OCI-LY3 (cell line): ENCODE results near the gene CMTM1.

Source experiments
- H2AFZ ChIP-seq: fragments of 200-600, 300-600 bp; shearing (Covaris generic); 2 replicates; pipeline ENCODE4 v1.6.0; 2014; ENCODE audit warnings: antibody characterized with exemption, low read depth, low read length
- H3K27ac ChIP-seq: fragments of 200-600, 300-600 bp; sonication (generic); 2 replicates; pipeline ENCODE4 v1.5.1; 2014; ENCODE audit warnings: mild to moderate bottlenecking, low read length, moderate library complexity, mixed read lengths
- H3K27me3 ChIP-seq: fragments of 200-600, 300-600 bp; sonication (generic); 2 replicates; pipeline ENCODE4 v1.6.1; 2014; ENCODE audit warnings: low read depth, low read length, mixed read lengths
- H3K36me3 ChIP-seq: fragments of 200-600, 300-600 bp; sonication (generic); replicated peaks from 2 replicates; pipeline ENCODE3; 2014; ENCODE audit warnings: low read depth, low read length, mixed read lengths
- H3K4me1 ChIP-seq: fragments of 300-600, 200-600 bp; sonication (generic); 2 replicates; pipeline ENCODE4 v1.6.1; 2014; ENCODE audit warnings: low read length, mixed read lengths
- H3K4me2 ChIP-seq: fragments of 200-600, 300-600 bp; sonication (generic); 2 replicates; pipeline ENCODE4 v1.6.1; 2014; ENCODE audit warnings: low read length, mixed read lengths
- H3K4me3 ChIP-seq: fragments of 300-600, 200-600 bp; sonication (generic); 2 replicates; pipeline ENCODE4 v1.5.1; 2014; ENCODE audit warnings: antibody characterized with exemption, mild to moderate bottlenecking, low read length, moderate library complexity
- H3K79me2 ChIP-seq: fragments of 300-600, 200-600 bp; shearing (Covaris generic); 2 replicates; pipeline ENCODE4 v1.6.1; 2014; ENCODE audit warnings: mild to moderate bottlenecking, low read length, mixed read lengths
- H3K9ac ChIP-seq: fragments of 300-600, 200-600 bp; shearing (Covaris generic); 2 replicates; pipeline ENCODE4 v1.6.0; 2014; ENCODE audit warnings: mild to moderate bottlenecking, low read length, moderate library complexity
- H3K9me3 ChIP-seq: fragments of 200-600, 300-600 bp; shearing (Covaris generic); 2 replicates; pipeline ENCODE4 v1.6.1; 2014; ENCODE audit warnings: low read length, mixed read lengths; ENCODE audit not compliant: insufficient read depth
- H4K20me1 ChIP-seq: fragments of 200-600, 300-600 bp; sonication (generic); 2 replicates; pipeline ENCODE4 v1.6.1; 2016; ENCODE audit warnings: low read length, mixed read lengths; ENCODE audit not compliant: insufficient read depth
- EZH2phosphoT487 ChIP-seq: fragments of 200-600 bp; shearing (Covaris generic); IDR thresholded peaks from 2 replicates; pipeline ENCODE4 v1.6.1; 2018; ENCODE audit warnings: antibody characterized with exemption, mixed run types, low read depth
- TF ChIP-seq, protein P1 (sequence below): fragments of 200-600, 300-600 bp; sonication (generic); IDR thresholded peaks from 2 replicates; pipeline ENCODE4 v1.5.1; 2014; ENCODE audit warnings: antibody characterized with exemption, low read length, low read depth

The CMTM1 gene

DNA sequence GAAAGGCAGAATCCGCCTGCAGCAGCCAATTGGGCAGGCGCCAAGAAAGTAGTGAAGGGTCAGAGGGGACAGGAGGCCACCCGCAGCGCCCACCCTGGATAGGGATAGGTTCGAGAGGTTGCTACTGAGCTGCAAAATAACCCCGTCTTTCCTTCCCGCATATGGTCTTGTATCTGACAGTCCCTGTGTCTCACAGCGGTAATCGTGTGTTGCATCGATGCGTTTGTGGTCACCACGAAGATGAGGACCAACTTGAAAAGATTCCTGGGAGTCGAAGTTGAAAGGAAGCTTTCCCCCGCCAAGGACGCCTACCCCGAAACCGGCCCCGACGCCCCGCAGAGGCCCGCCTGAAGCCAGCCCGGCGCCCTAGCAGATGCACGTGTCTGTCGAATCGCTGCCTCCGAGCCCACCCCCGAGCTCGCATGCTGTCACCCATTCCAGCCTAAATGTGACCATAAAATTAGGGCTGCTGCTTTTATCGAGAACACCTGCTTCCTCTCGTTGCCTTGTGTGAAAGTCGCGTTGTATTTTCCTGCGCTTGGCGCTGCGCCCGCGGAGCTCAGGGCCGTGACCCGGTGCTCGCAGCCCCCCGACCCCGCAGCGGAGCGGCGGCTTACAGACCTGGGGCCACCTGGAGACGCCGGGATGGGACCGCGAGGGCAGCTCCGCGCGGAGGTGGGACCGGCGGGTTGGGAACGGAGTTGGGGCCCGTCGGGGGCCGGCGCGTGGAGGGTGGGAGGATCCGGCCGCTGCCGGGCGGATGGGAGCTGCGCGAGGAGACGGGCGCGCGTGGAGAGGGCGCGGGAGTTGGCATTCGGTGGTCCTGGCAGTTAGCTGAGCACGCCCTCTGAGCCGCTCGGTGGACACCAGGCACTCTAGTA, 12.7 kb downstream of the CMTM1 start, which contains the start of gene CMTM2:
TSS of gene CMTM2 (plus strand) at position 813 of the 881 bp plus-strand sequence. CDS start 145 bp downstream, outside the sequence.
- TF ChIP-seq, protein P1, sequence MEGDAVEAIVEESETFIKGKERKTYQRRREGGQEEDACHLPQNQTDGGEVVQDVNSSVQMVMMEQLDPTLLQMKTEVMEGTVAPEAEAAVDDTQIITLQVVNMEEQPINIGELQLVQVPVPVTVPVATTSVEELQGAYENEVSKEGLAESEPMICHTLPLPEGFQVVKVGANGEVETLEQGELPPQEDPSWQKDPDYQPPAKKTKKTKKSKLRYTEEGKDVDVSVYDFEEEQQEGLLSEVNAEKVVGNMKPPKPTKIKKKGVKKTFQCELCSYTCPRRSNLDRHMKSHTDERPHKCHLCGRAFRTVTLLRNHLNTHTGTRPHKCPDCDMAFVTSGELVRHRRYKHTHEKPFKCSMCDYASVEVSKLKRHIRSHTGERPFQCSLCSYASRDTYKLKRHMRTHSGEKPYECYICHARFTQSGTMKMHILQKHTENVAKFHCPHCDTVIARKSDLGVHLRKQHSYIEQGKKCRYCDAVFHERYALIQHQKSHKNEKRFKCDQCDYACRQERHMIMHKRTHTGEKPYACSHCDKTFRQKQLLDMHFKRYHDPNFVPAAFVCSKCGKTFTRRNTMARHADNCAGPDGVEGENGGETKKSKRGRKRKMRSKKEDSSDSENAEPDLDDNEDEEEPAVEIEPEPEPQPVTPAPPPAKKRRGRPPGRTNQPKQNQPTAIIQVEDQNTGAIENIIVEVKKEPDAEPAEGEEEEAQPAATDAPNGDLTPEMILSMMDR, result no peak
- no peak for TF ChIP-seq EZH2phosphoT487
- H2AFZ ChIP-seq, result no peak within 1 kb of the TSS
- H3K9ac ChIP-seq, result no peak within 1 kb of the TSS
- no peaks in the 10 kb centered on the region for H4K20me1 ChIP-seq
- H3K36me3 ChIP-seq, result no peaks in the 10 kb centered on the region
- H3K4me3 ChIP-seq, result no peak within 1 kb of the TSS
- no peaks in the 10 kb centered on the region for H3K4me1 ChIP-seq
- no peaks in the 10 kb centered on the region for H3K79me2 ChIP-seq
- H3K27me3 ChIP-seq, result 0 out of 2 replicates have a peak, but pooled peaks cover 3% of the 10 kb centered on the region
- H3K27ac ChIP-seq, result no peak within 1 kb of the TSS
- no peak within 1 kb of the TSS for H3K4me2 ChIP-seq
- no peaks in the 10 kb centered on the region for H3K9me3 ChIP-seq

DNA sequence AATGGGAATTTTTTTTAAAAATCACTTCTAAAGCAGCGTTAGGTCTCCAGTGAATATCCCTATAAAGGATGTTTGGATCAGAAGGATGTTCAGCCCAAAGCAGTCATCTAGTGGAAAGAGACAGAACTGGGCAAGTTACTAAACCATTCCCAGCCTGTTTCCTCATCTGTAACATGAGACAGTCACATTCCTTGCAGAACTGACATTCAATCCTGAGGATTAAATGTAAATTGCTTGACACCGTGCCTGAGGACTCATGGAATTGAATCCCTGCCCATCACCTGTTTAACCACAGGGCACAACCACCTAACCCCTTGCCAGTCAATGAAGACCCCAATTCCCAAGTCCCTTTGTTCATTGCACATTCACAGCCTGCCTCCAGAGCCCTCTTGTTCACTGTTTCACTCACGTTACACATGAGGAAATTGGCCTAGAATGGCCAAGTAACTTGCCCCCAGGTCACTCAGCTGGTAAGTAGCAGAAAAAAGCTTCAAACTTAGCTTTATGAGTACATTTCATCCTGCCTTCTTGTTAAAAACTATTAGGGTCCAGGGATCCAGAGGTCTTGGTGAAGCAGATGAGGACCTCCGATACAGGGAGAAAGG, 14.5 kb downstream of the CMTM1 start:
- Histone ChIP-seq H2AFZ (no peak overlapping the region), H3K27me3 (0 out of 2 replicates have a peak, but pooled peaks cover 3% of the 10 kb centered on the region), H3K79me2 (no peaks in the 10 kb centered on the region), H3K4me2 (no peak overlapping the region), H3K27ac (no peak overlapping the region), H3K9ac (no peak overlapping the region), H3K4me1 (peaks cover 2% of the 10 kb centered on the region; the same call in 1 of the 2 replicates), H3K36me3 (no peaks in the 10 kb centered on the region), H3K9me3 (no peaks in the 10 kb centered on the region), H3K4me3 (no peak overlapping the region), H4K20me1 (no peaks in the 10 kb centered on the region)
- no peak for TF ChIP-seq EZH2phosphoT487
- TF ChIP-seq, protein P1, result no peak

DNA sequence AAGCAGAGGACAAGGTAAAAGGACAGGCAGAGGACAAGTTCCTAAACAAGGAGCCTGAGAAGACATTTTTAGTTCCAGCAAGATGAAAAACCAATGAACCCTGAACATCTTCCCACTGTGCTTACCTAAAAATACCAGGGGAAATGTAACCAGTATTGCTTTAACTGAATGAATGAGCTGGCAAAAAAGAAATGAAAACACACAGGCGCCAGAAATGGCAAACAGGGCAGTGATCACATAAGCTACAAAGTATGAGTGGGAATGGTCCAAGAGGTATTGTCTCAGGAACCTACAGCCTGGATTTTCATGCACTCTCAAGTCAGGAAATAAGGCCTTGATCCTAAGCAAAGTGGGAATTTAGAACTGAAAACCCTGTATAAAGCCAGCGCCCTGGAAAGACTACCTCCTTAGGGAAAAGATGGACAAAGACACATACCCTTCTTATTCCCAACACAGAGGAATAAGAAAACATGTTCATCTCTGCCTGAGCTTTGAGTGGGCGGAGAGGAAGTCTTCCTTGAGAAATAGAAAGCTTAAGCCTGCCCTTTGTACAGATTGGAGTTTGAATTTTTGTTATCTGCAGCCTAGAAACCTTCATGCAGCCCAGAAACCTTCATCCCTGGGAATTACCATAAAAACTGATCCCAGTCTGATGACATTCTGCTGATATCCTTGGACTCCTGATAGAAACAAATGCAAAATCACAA, 15.2 kb downstream of the CMTM1 start:
- no peaks in the 10 kb centered on the region for H3K9me3 ChIP-seq
- TF ChIP-seq, protein P1, result no peak
- no peak for TF ChIP-seq EZH2phosphoT487
- H4K20me1 ChIP-seq, result no peaks in the 10 kb centered on the region
- H3K9ac ChIP-seq, result no peak overlapping the region
- H3K4me1 ChIP-seq, result peaks cover 5% of the 10 kb centered on the region; the same call in 1 of the 2 replicates
- no peaks in the 10 kb centered on the region for H3K79me2 ChIP-seq
- H3K27ac ChIP-seq, result no peak overlapping the region
- no peak overlapping the region for H3K4me2 ChIP-seq
- H3K4me3 ChIP-seq, result no peak overlapping the region
- H2AFZ ChIP-seq, result no peak overlapping the region
- no peaks in the 10 kb centered on the region for H3K36me3 ChIP-seq
- 0 out of 2 replicates have a peak, but pooled peaks cover 3% of the 10 kb centered on the region for H3K27me3 ChIP-seq
